ENCODE data around the gene TRIM22. TPM values are rescaled to one million over a fixed set of nuclear protein-coding genes. Genes with fewer than 3 reads are reported as not detected.

Gene TRIM22
- total RNA-seq, 1 experiment from 2014 or later, result 0.81 TPM

DNA sequence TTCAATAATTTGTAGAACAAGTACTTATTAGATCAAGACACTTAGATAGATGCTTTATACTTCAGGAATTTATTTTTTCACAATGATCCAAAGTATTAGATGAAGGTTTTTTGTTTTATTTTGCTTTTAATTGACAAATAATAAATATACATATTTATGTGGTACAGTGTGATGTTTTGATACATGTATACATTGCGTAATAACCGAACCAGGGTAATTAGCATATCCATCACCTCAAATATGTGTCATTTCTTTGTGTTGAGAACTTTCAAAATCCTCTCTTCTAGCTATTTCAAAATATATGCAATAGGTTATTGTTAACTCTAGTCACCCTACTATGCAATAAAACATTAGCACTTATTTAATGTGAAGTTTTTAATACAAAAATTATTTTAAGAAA is 26.1 kb upstream of the TRIM22 start:
- intact Hi-C loops (cut with micrococcal nuclease; ENCODE audit: unreplicated experiment), result no loop called here
- Histone ChIP-seq H3K27ac (no peak overlapping the region), H3K79me2 (ENCODE audit: low read depth) (no peaks in the 10 kb centered on the region), H3K4me2 (no peak overlapping the region), H3K4me1 (replicated peaks; ENCODE audit: insufficient read depth) (peaks cover 8% of the 10 kb centered on the region), H3K4me3 (no peak overlapping the region), H3K36me3 (ENCODE audit: low read depth) (no peaks in the 10 kb centered on the region), H3F3A (ENCODE audit: insufficient read depth, low read depth) (no peaks in the 10 kb centered on the region), H3K9me3 (ENCODE audit: insufficient read depth, low read depth) (no peaks in the 10 kb centered on the region), H2AFZ (no peak overlapping the region), H3K9me2 (ENCODE audit: insufficient read depth) (no peaks in the 10 kb centered on the region), H4K20me1 (ENCODE audit: insufficient read depth) (no peaks in the 10 kb centered on the region), H3K27me3 (ENCODE audit: insufficient read depth, low read depth) (no peaks in the 10 kb centered on the region)
- BruUV-seq (replicated peaks), result no TSS peak
- CTCF ChIA-PET, result no interaction called here
- POLR2A ChIA-PET (ENCODE audit: unreplicated experiment), result no interaction called here
- no peak for DNase-seq
- TF ChIP-seq EZH2 (IDR thresholded peaks at IDR 0.05; ENCODE audit: low read depth), result no peak
- TF ChIP-seq, protein P1, sequence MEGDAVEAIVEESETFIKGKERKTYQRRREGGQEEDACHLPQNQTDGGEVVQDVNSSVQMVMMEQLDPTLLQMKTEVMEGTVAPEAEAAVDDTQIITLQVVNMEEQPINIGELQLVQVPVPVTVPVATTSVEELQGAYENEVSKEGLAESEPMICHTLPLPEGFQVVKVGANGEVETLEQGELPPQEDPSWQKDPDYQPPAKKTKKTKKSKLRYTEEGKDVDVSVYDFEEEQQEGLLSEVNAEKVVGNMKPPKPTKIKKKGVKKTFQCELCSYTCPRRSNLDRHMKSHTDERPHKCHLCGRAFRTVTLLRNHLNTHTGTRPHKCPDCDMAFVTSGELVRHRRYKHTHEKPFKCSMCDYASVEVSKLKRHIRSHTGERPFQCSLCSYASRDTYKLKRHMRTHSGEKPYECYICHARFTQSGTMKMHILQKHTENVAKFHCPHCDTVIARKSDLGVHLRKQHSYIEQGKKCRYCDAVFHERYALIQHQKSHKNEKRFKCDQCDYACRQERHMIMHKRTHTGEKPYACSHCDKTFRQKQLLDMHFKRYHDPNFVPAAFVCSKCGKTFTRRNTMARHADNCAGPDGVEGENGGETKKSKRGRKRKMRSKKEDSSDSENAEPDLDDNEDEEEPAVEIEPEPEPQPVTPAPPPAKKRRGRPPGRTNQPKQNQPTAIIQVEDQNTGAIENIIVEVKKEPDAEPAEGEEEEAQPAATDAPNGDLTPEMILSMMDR (conservative IDR thresholded peaks at IDR 0.05), result no peak

DNA sequence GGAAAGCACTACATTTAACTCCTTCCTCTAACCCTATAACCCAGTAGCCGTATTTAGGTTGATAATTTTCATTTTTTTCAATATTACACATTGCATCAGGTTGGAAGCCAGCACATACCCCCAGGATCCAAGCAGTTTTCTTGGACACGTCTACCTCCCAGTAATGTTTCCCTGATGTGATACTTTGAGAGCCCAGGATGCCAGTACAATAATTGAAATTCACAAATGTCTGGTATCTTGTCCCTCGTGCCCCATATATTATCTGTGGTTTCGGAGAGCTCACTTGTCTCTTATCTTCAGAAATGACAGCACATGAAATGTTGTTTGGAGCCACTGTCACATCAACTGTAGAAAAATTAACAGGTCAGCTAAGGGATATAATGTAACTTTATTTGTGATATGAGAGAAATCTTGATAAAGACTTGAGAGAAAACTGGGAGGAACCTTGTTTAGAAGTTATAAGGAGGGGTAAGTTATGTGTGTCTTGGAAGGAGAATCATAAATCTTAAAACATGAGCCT is 24.5 kb upstream of the TRIM22 start:
- TF ChIP-seq EZH2 (IDR thresholded peaks at IDR 0.05; ENCODE audit: low read depth), result no peak
- TF ChIP-seq, protein P1 (conservative IDR thresholded peaks at IDR 0.05), result no peak
- H3K4me2 ChIP-seq, result no peak overlapping the region
- no peaks in the 10 kb centered on the region for H3F3A ChIP-seq (ENCODE audit: insufficient read depth, low read depth)
- no peak overlapping the region for H3K4me3 ChIP-seq
- H3K79me2 ChIP-seq (ENCODE audit: low read depth), result no peaks in the 10 kb centered on the region
- H3K27me3 ChIP-seq (ENCODE audit: insufficient read depth, low read depth), result no peaks in the 10 kb centered on the region
- H3K27ac ChIP-seq, result no peak overlapping the region
- ChIA-PET CTCF (no interaction called here), POLR2A (ENCODE audit: unreplicated experiment) (no interaction called here)
- no peaks in the 10 kb centered on the region for H3K9me3 ChIP-seq (ENCODE audit: insufficient read depth, low read depth)
- no peaks in the 10 kb centered on the region for H3K9me2 ChIP-seq (ENCODE audit: insufficient read depth)
- intact Hi-C loops (cut with micrococcal nuclease; ENCODE audit: unreplicated experiment), result no loop called here
- H4K20me1 ChIP-seq (ENCODE audit: insufficient read depth), result no peaks in the 10 kb centered on the region
- H2AFZ ChIP-seq, result no peak overlapping the region
- BruUV-seq (replicated peaks), result no TSS peak
- H3K4me1 ChIP-seq (replicated peaks; ENCODE audit: insufficient read depth), result peaks cover 8% of the 10 kb centered on the region
- DNase-seq, result no peak
- no peaks in the 10 kb centered on the region for H3K36me3 ChIP-seq (ENCODE audit: low read depth)

GRCh38 chr11:5665746-5666401 is 23.7 kb upstream of the TRIM22 start:
- Histone ChIP-seq H3K4me3 (no peak overlapping the region), H3K36me3 (ENCODE audit: low read depth) (no peaks in the 10 kb centered on the region), H3K9me3 (ENCODE audit: insufficient read depth, low read depth) (no peaks in the 10 kb centered on the region), H3K4me2 (no peak overlapping the region), H2AFZ (no peak overlapping the region), H3F3A (ENCODE audit: insufficient read depth, low read depth) (no peaks in the 10 kb centered on the region), H4K20me1 (ENCODE audit: insufficient read depth) (no peaks in the 10 kb centered on the region), H3K27ac (no peak overlapping the region), H3K27me3 (ENCODE audit: insufficient read depth, low read depth) (no peaks in the 10 kb centered on the region), H3K4me1 (replicated peaks; ENCODE audit: insufficient read depth) (peaks cover 8% of the 10 kb centered on the region), H3K79me2 (ENCODE audit: low read depth) (no peaks in the 10 kb centered on the region), H3K9me2 (ENCODE audit: insufficient read depth) (no peaks in the 10 kb centered on the region)
- intact Hi-C loops (cut with micrococcal nuclease; ENCODE audit: unreplicated experiment), result no loop called here
- no TSS peak for BruUV-seq (replicated peaks)
- TF ChIP-seq, protein P1 (conservative IDR thresholded peaks at IDR 0.05), result no peak
- TF ChIP-seq EZH2 (IDR thresholded peaks at IDR 0.05; ENCODE audit: low read depth), result no peak
- DNase-seq, result no peak
- ChIA-PET POLR2A (ENCODE audit: unreplicated experiment) (interaction anchor here (0.7 kb wide), 1 partner anchor 44 kb away, joined by 4 read pairs; no protein-coding TSS in a partner anchor), CTCF (no interaction called here)

Data from PC-9 (cell line).